ENCODE measurements around the gene SUGCT.

The SUGCT gene

GRCh38 chr7:40758590-40758989 is 623.8 kb downstream of the SUGCT start:
- TF ChIP-seq CTCF (conservative IDR thresholded peaks at IDR 0.05) = no peak
- no peak overlapping the region for H3K27ac ChIP-seq

GRCh38 chr7:40760293-40760964 is 625.6 kb downstream of the SUGCT start:
- peak overlapping the region; percentile 64 for H3K27ac ChIP-seq
- no peak for TF ChIP-seq CTCF (conservative IDR thresholded peaks at IDR 0.05)

GRCh38 chr7:40760987-40761386 is 626.2 kb downstream of the SUGCT start:
- peak overlapping the region; percentile 64 for H3K27ac ChIP-seq
- no peak for TF ChIP-seq CTCF (conservative IDR thresholded peaks at IDR 0.05)

GRCh38 chr7:40761762-40762560 is 627.2 kb downstream of the SUGCT start:
- TF ChIP-seq CTCF (conservative IDR thresholded peaks at IDR 0.05) = peak; percentile 63
- peak overlapping the region; percentile 64 for H3K27ac ChIP-seq

GRCh38 chr7:40763319-40764287 is 628.8 kb downstream of the SUGCT start:
- TF ChIP-seq CTCF (conservative IDR thresholded peaks at IDR 0.05) = no peak
- no peak overlapping the region for H3K27ac ChIP-seq

GRCh38 chr7:40765639-40766038 is 630.8 kb downstream of the SUGCT start:
- no peak for TF ChIP-seq CTCF (conservative IDR thresholded peaks at IDR 0.05)
- H3K27ac ChIP-seq = no peak overlapping the region

- TF ChIP-seq CTCF (conservative IDR thresholded peaks at IDR 0.05) = no peak
- no peak overlapping the region for H3K27ac ChIP-seq
These were observed 637.3 kb downstream of the SUGCT start for GRCh38 chr7:40772096-40772495.
